ENCODE data around the gene CD6. TPM values are rescaled to one million over a fixed set of nuclear protein-coding genes. Genes with fewer than 3 reads are reported as not detected.

CD6 gene
- total and polyA plus RNA-seq, 10 of the 15 experiments (the other 5 are each of a cell fraction or from before 2014, with no cell fraction given): 0.37 to 17.6 (median 6.2) TPM

DNA sequence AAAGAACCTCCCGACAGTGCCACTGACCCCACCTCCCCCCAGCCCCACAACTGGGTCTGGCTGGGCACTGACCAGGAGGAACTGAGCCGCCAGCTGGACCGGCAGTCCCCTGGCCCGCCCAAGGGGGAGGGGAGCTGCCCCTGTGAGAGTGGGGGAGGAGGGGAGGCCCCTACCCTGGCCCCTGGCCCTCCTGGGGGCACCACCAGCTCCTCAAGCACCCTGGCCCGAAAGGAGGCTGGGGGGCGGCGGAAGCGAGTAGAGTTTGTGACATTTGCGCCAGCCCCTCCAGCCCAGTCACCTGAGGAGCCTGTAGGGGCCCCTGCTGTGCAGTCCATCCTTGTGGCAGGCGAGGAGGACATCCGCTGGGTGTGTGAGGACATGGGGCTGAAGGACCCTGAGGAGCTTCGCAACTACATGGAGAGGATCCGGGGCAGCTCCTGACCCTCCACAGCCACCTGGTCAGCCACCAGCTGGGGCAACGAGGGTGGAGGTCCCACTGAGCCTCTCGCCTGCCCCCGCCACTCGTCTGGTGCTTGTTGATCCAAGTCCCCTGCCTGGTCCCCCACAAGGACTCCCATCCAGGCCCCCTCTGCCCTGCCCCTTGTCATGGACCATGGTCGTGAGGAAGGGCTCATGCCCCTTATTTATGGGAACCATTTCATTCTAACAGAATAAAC, 34.9 kb upstream of the CD6 start:
- no peaks in the 10 kb centered on the region for H4K20me1 ChIP-seq (ENCODE audit: control insufficient read depth, insufficient read depth)
- ChIA-PET POLR2A (no interaction called here), RAD21 (ENCODE audit: unreplicated experiment) (no interaction called here), CTCF (no interaction called here), SMC1A (ENCODE audit: uncharacterized antibody, unreplicated experiment) (no interaction called here)
- no peak overlapping the region for H3K9ac ChIP-seq (ENCODE audit: control insufficient read depth, insufficient read depth, low read length)
- DNase-seq (ENCODE audit: low read depth, low spot score) (no peak), ATAC-seq (no peak), FAIRE-seq (no peak)
- no peak overlapping the region for H3K4me3 ChIP-seq
- in situ Hi-C loops (cut with MboI): no loop called here
- TF ChIP-seq TBL1XR1 (IDR thresholded peaks at IDR 0.05; ENCODE audit: low read depth, low read length): no peak
- TF ChIP-seq ZSCAN29 (IDR thresholded peaks at IDR 0.05): no peak
- TF ChIP-seq POLR2AphosphoS5 (IDR thresholded peaks at IDR 0.05; ENCODE audit: low read length): peak; percentile 19; the same call in 1 of the 2 replicates
- TF ChIP-seq POLR2A (IDR thresholded peaks at IDR 0.05; ENCODE audit: low read depth, low read length): peak; percentile 6; the same call in 1 of the 2 replicates
- no peak for TF ChIP-seq SMAD5 (IDR thresholded peaks at IDR 0.05; ENCODE audit: low read depth)
- TF ChIP-seq, protein P1, sequence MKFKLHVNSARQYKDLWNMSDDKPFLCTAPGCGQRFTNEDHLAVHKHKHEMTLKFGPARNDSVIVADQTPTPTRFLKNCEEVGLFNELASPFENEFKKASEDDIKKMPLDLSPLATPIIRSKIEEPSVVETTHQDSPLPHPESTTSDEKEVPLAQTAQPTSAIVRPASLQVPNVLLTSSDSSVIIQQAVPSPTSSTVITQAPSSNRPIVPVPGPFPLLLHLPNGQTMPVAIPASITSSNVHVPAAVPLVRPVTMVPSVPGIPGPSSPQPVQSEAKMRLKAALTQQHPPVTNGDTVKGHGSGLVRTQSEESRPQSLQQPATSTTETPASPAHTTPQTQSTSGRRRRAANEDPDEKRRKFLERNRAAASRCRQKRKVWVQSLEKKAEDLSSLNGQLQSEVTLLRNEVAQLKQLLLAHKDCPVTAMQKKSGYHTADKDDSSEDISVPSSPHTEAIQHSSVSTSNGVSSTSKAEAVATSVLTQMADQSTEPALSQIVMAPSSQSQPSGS (IDR thresholded peaks at IDR 0.05; ENCODE audit: low read length): 0 out of 2 replicates have a peak, but pooled peaks have one; percentile 24
- TF ChIP-seq POLR2AphosphoS2 (IDR thresholded peaks at IDR 0.05; ENCODE audit: low read depth, low read length): 0 out of 2 replicates have a peak, but pooled peaks have one; percentile 11
- TF ChIP-seq, protein P2, sequence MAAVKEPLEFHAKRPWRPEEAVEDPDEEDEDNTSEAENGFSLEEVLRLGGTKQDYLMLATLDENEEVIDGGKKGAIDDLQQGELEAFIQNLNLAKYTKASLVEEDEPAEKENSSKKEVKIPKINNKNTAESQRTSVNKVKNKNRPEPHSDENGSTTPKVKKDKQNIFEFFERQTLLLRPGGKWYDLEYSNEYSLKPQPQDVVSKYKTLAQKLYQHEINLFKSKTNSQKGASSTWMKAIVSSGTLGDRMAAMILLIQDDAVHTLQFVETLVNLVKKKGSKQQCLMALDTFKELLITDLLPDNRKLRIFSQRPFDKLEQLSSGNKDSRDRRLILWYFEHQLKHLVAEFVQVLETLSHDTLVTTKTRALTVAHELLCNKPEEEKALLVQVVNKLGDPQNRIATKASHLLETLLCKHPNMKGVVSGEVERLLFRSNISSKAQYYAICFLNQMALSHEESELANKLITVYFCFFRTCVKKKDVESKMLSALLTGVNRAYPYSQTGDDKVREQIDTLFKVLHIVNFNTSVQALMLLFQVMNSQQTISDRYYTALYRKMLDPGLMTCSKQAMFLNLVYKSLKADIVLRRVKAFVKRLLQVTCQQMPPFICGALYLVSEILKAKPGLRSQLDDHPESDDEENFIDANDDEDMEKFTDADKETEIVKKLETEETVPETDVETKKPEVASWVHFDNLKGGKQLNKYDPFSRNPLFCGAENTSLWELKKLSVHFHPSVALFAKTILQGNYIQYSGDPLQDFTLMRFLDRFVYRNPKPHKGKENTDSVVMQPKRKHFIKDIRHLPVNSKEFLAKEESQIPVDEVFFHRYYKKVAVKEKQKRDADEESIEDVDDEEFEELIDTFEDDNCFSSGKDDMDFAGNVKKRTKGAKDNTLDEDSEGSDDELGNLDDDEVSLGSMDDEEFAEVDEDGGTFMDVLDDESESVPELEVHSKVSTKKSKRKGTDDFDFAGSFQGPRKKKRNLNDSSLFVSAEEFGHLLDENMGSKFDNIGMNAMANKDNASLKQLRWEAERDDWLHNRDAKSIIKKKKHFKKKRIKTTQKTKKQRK (IDR thresholded peaks at IDR 0.05; ENCODE audit: low read depth, low read length): no peak
- no peak for TF ChIP-seq ETV6 (conservative IDR thresholded peaks at IDR 0.05 in 1 of 2, IDR thresholded peaks at IDR 0.05 in 1 of 2; ENCODE audit: borderline replicate concordance in 1 of 2, low read depth in 1 of 2)
- TF ChIP-seq IKZF1 (conservative IDR thresholded peaks at IDR 0.05): no peak
- TF ChIP-seq RBBP5 (conservative IDR thresholded peaks at IDR 0.05): no peak
- TF ChIP-seq, protein P3, sequence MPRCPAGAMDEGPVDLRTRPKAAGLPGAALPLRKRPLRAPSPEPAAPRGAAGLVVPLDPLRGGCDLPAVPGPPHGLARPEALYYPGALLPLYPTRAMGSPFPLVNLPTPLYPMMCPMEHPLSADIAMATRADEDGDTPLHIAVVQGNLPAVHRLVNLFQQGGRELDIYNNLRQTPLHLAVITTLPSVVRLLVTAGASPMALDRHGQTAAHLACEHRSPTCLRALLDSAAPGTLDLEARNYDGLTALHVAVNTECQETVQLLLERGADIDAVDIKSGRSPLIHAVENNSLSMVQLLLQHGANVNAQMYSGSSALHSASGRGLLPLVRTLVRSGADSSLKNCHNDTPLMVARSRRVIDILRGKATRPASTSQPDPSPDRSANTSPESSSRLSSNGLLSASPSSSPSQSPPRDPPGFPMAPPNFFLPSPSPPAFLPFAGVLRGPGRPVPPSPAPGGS (IDR thresholded peaks at IDR 0.05; ENCODE audit: borderline replicate concordance, insufficient read depth, low read depth, low read length, poor library complexity, severe bottlenecking): peak; percentile 11
- H3K4me2 ChIP-seq (ENCODE audit: control insufficient read depth, insufficient read depth): no peak overlapping the region
- H3K9me3 ChIP-seq (replicated peaks; ENCODE audit: control insufficient read depth, insufficient read depth, low read length): no peaks in the 10 kb centered on the region
- WGBS (ENCODE audit: insufficient coverage, insufficient replicate concordance, low lambda C conversion rate, missing lambda C conversion rate): 84% methylated on average over 17 of the region's 18 CpGs
- H2AFZ ChIP-seq (ENCODE audit: control insufficient read depth, low read depth, low read length): no peak overlapping the region
- H3K36me3 ChIP-seq (ENCODE audit: control insufficient read depth in 2 of 2, insufficient read depth in 2 of 2, low read length in 1 of 2): peaks cover 14 to 18% of the 10 kb centered on the region in 2 experiments
- H3K27ac ChIP-seq (ENCODE audit: control insufficient read depth, insufficient read depth): no peak overlapping the region
- intact Hi-C loops (cut with micrococcal nuclease; ENCODE audit: unreplicated experiment): no loop called here
- peaks cover 15% of the 10 kb centered on the region for H3K4me1 ChIP-seq (ENCODE audit: control insufficient read depth, insufficient read depth, low read length)
- no peaks in the 10 kb centered on the region for H3K79me2 ChIP-seq (ENCODE audit: control insufficient read depth, insufficient read depth, low read length)
- no TSS peak for BruUV-seq (replicated peaks)
- no peaks in the 10 kb centered on the region for H3K27me3 ChIP-seq (replicated peaks in 1 of 2; ENCODE audit: control insufficient read depth in 2 of 2, insufficient read depth in 2 of 2, low read length in 1 of 2)
